Mesendoderm (in vitro differentiated cells): ENCODE data around the gene GRAMD4.
A peak's percentile ranks its signal among the peaks of the same experiment; 100 is the strongest.

Experiments
- DNase-seq: peaks from one replicate; pipeline ENCODE4 v3.0.0; 2013
- H2AK5ac ChIP-seq: 2 replicates; pipeline ENCODE4 v1.6.1; 2013; ENCODE audit warnings: low read length, inconsistent platforms
- H2BK120ac ChIP-seq: 2 replicates; pipeline ENCODE4 v1.6.1; 2013; ENCODE audit warnings: low read depth, mild to moderate bottlenecking, low read length, moderate library complexity, mixed read lengths
- H2BK15ac ChIP-seq: replicated peaks from 2 replicates; pipeline ENCODE4 v1.6.1; 2013; ENCODE audit warnings: low read depth, mild to moderate bottlenecking, moderate library complexity
- H2BK5ac ChIP-seq: 2 replicates; pipeline ENCODE4 v1.6.1; 2013; ENCODE audit warnings: low read length, inconsistent platforms
- H3K18ac ChIP-seq: 2 replicates; pipeline ENCODE4 v1.6.1; 2013; ENCODE audit warnings: mild to moderate bottlenecking, low read length, mixed read lengths
- H3K23ac ChIP-seq: one replicate; pipeline ENCODE4 v1.6.1; 2013; ENCODE audit warnings: low read length
- H3K27ac ChIP-seq: 2 replicates; pipeline ENCODE4 v1.5.1; 2013; ENCODE audit warnings: low read depth, mild to moderate bottlenecking, inconsistent platforms, low read length, moderate library complexity
- H3K27me3 ChIP-seq: 2 replicates; pipeline ENCODE4 v1.6.1; 2013; ENCODE audit warnings: low read length, control low read depth, mild to moderate bottlenecking, inconsistent platforms; ENCODE audit not compliant: insufficient read depth, poor library complexity
- H3K36me3 ChIP-seq: 2 replicates; pipeline ENCODE4 v1.6.1; 2013; ENCODE audit warnings: low read length, inconsistent platforms; ENCODE audit not compliant: control insufficient read depth, insufficient read depth
- H3K4ac ChIP-seq: one replicate; pipeline ENCODE4 v1.6.1; 2013; ENCODE audit warnings: low read depth, mild to moderate bottlenecking, low read length, moderate library complexity
- H3K4me1 ChIP-seq: 2 replicates; pipeline ENCODE4 v1.6.1; 2013; ENCODE audit warnings: low read depth, low read length, inconsistent platforms; ENCODE audit not compliant: control insufficient read depth
- H3K4me2 ChIP-seq: 2 replicates; pipeline ENCODE4 v1.6.1; 2013; ENCODE audit warnings: low read length
- H3K4me3 ChIP-seq: 2 replicates; pipeline ENCODE4 v1.5.1; 2013; ENCODE audit warnings: mild to moderate bottlenecking, low read length
- H3K56ac ChIP-seq: one replicate; pipeline ENCODE4 v1.6.1; 2013; ENCODE audit warnings: low read length
- H3K79me1 ChIP-seq: 2 replicates; pipeline ENCODE4 v1.6.1; 2013; ENCODE audit warnings: low read length, inconsistent platforms
- H3K79me2 ChIP-seq: 2 replicates; pipeline ENCODE4 v1.6.1; 2013; ENCODE audit warnings: mild to moderate bottlenecking, low read length; ENCODE audit not compliant: control insufficient read depth, insufficient read depth
- H3K9ac ChIP-seq: 2 replicates; pipeline ENCODE4 v1.6.1; 2013; ENCODE audit warnings: low read length, inconsistent platforms
- H4K5ac ChIP-seq: one replicate; pipeline ENCODE4 v1.6.1; 2013; ENCODE audit warnings: low read length
- H4K8ac ChIP-seq: one replicate; pipeline ENCODE4 v1.6.1; 2013; ENCODE audit warnings: low read depth, mild to moderate bottlenecking, control low read depth, low read length, moderate library complexity
- WGBS: extraction: QIAGEN DNeasy Blood & Tissue Kit; methylation state at CpG from one replicate; pipeline ENCODE4 v1.1.7; 2013; ENCODE audit warnings: low lambda C conversion rate, missing lambda C conversion rate; ENCODE audit not compliant: insufficient coverage; ENCODE audit errors: extremely low coverage; 5-methylcytosine and 5-hydroxymethylcytosine counted together

GRAMD4 gene

DNA sequence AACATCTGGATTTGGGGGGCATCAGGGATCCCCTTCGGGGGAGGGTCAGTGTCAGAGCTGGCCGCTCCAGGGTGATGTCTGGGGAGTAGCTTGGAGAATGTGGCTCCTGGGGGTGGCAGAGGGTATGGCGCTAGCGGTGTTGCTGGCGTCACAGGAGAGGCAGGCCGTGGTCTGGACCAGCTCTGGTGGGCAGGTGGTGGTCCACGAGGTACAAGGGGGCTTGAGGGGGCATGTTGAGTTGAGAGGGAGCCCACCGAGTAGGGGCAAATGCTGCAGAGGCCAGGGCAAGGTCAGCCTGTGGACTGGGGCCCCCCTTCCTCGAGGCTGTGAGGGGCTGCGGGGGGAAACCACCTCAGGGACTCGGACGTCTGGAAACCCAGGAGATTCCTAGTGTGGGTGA lies 8.6 kb downstream of the GRAMD4 start:
- Histone ChIP-seq H3K18ac (no peak overlapping the region), H3K56ac (no peak overlapping the region), H3K79me2 (no peaks in the 10 kb centered on the region), H2BK15ac (no peak overlapping the region), H3K9ac (no peak overlapping the region), H3K4me1 (peaks cover 2% of the 10 kb centered on the region), H2BK120ac (no peak overlapping the region), H3K27me3 (no peaks in the 10 kb centered on the region), H2BK5ac (no peak overlapping the region), H3K79me1 (no peaks in the 10 kb centered on the region), H4K5ac (no peak overlapping the region), H2AK5ac (no peak overlapping the region), H4K8ac (no peak overlapping the region), H3K4me3 (no peak overlapping the region), H3K27ac (no peak overlapping the region), H3K4me2 (no peak overlapping the region), H3K4ac (no peak overlapping the region), H3K36me3 (no peaks in the 10 kb centered on the region), H3K23ac (no peak overlapping the region)
- WGBS = no CpG with 5 or more reads among the region's 12 CpGs
- DNase-seq = no peak

DNA sequence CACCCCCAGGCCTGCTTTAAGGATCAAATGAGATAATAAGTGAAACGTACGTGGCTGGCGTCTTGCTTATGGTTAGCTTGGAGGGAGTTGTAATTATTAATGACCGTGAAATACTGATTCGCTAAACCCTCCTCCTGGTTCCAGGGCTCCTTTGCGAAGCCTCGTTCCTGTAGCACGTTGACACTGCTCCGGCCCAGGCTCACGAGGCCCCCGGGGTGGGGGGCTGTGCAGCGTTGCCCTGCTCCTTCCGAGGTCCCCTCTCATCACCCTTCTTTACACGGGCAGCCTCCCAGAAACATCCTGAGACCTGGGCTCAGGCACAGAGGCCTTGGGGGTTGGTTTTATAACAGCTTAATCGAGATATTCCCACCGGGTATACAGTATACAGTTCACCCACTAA lies 9.1 kb downstream of the GRAMD4 start:
- Histone ChIP-seq H3K4me1 (peaks cover 4% of the 10 kb centered on the region), H4K5ac (no peak overlapping the region), H4K8ac (no peak overlapping the region), H3K18ac (no peak overlapping the region), H3K4me3 (no peak overlapping the region), H3K56ac (peak overlapping the region; percentile 25), H3K36me3 (no peaks in the 10 kb centered on the region), H3K4me2 (no peak overlapping the region), H2BK15ac (no peak overlapping the region), H3K23ac (no peak overlapping the region), H2BK120ac (no peak overlapping the region), H3K79me2 (no peaks in the 10 kb centered on the region), H3K79me1 (no peaks in the 10 kb centered on the region), H3K27ac (no peak overlapping the region), H2AK5ac (no peak overlapping the region), H2BK5ac (no peak overlapping the region), H3K4ac (no peak overlapping the region), H3K9ac (no peak overlapping the region), H3K27me3 (no peaks in the 10 kb centered on the region)
- DNase-seq = no peak
- no CpG with 5 or more reads among the region's 16 CpGs for WGBS

DNA sequence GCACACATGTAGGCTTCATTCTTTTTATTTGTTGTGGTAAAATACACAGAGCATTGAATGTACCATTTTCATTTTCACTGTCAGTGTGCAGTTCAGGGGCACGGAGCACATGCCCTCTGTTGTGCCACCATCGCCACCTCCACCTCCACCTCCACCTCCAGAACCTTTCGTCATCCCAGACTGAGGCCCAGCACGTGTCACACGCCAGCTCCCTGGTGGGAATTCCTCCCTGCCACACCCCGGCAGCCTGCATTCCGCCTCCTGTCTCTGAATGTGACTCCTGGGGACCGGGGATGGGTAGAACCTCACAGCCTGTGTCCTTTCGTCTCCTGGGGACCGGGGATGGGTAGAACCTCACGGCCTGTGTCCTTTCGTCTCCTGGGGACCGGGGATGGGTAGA lies 10.9 kb downstream of the GRAMD4 start:
- Histone ChIP-seq H3K27me3 (no peaks in the 10 kb centered on the region), H2BK120ac (no peak overlapping the region), H3K36me3 (no peaks in the 10 kb centered on the region), H3K4ac (no peak overlapping the region), H3K56ac (no peak overlapping the region), H2AK5ac (no peak overlapping the region), H3K79me1 (no peaks in the 10 kb centered on the region), H3K4me1 (peaks cover 4% of the 10 kb centered on the region), H4K8ac (no peak overlapping the region), H2BK5ac (no peak overlapping the region), H4K5ac (no peak overlapping the region), H3K9ac (no peak overlapping the region), H2BK15ac (no peak overlapping the region), H3K23ac (no peak overlapping the region), H3K18ac (no peak overlapping the region), H3K79me2 (no peaks in the 10 kb centered on the region), H3K4me3 (no peak overlapping the region), H3K4me2 (no peak overlapping the region), H3K27ac (no peak overlapping the region)
- no CpG with 5 or more reads among the region's 13 CpGs for WGBS
- peak; percentile 41 for DNase-seq

DNA sequence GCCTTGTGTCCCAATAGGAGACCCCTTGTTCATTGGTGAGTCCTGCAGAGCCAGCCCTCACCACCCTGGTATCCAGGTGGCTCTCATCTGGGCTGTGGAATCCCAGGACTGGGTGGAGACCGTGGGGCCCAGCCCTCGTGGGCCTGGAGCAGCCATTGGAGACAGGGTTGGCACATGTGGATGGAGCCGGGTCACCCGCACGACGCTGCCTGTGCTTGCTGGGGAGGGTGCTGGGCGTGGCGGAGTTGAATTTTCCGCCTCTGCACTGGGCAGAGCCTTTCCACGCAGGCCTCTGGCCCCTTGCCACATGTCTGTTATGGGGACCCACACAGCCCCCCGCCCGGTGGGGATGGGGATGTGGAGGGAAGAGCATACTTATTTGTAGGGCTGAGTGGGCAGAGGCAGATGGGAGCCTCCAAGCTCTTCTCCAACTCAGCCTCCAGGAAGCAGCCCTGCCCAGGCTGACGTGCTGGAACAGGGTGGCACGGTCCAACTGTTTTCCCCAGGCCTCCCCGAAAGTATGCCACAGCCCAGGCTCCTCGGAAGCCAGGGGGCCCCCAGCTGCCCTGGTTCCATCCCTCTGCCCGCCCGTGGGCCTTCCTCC lies 12.6 kb downstream of the GRAMD4 start:
- Histone ChIP-seq H3K4me2 (no peak overlapping the region), H3K4me3 (no peak overlapping the region), H3K79me1 (no peaks in the 10 kb centered on the region), H4K5ac (no peak overlapping the region), H4K8ac (no peak overlapping the region), H3K36me3 (no peaks in the 10 kb centered on the region), H2BK5ac (no peak overlapping the region), H3K56ac (no peak overlapping the region), H3K79me2 (no peaks in the 10 kb centered on the region), H3K27ac (no peak overlapping the region), H3K9ac (no peak overlapping the region), H2AK5ac (no peak overlapping the region), H3K4ac (no peak overlapping the region), H2BK120ac (no peak overlapping the region), H3K4me1 (peaks cover 3% of the 10 kb centered on the region), H3K18ac (no peak overlapping the region), H3K23ac (no peak overlapping the region), H3K27me3 (no peaks in the 10 kb centered on the region), H2BK15ac (no peak overlapping the region)
- no CpG with 5 or more reads among the region's 18 CpGs for WGBS
- no peak for DNase-seq

DNA sequence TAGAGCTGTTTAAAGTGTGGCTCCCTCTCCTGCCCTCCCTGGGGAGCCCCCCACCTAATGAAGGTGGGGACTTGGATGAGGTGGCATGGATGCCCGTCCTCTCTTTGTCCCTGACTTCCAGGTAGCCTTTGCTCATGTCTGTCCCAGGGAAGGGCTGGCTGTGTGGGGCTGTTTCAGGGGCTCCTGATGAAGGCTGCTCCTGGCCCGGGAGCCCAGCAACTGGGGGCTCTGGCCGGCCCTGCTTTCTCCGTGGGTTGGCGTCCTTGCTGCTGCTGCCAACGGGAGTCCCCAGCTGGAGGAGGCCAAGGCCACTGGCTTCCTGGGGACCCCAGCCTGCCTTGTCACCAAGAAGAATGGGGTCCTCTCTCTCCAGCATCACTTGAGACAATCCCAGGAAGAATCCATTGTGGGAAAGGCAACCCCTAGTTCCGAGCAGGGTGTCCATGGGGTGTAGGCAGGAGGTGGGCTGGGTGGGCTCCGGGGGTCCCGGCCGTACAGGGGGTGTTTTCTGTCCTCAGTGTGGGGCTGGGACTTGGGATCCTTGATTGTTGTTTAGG lies 13.2 kb downstream of the GRAMD4 start:
- no peak overlapping the region for H3K4me3 ChIP-seq
- H4K8ac ChIP-seq = no peak overlapping the region
- no peak overlapping the region for H3K9ac ChIP-seq
- H2AK5ac ChIP-seq = no peak overlapping the region
- no peak overlapping the region for H3K18ac ChIP-seq
- peaks cover 3% of the 10 kb centered on the region for H3K4me1 ChIP-seq
- H2BK5ac ChIP-seq = no peak overlapping the region
- H3K79me2 ChIP-seq = no peaks in the 10 kb centered on the region
- no peak overlapping the region for H2BK15ac ChIP-seq
- H3K27me3 ChIP-seq = no peaks in the 10 kb centered on the region
- no peaks in the 10 kb centered on the region for H3K79me1 ChIP-seq
- no peak for DNase-seq
- no peaks in the 10 kb centered on the region for H3K36me3 ChIP-seq
- H3K27ac ChIP-seq = no peak overlapping the region
- no peak overlapping the region for H3K23ac ChIP-seq
- no peak overlapping the region for H3K4ac ChIP-seq
- no CpG with 5 or more reads among the region's 10 CpGs for WGBS
- H3K4me2 ChIP-seq = no peak overlapping the region
- no peak overlapping the region for H4K5ac ChIP-seq
- H3K56ac ChIP-seq = no peak overlapping the region
- H2BK120ac ChIP-seq = no peak overlapping the region
